K562 (cell line): ENCODE results near the gene FUZ. TPM values are rescaled to one million over a fixed set of nuclear protein-coding genes. Genes with fewer than 3 reads are reported as not detected.

Source experiments
- ATAC-seq: fragments of 200-7000 bp; cut with Tn5 transposase; 3 replicates; pipeline ENCODE4 v1.9.1; 2020; ENCODE audit warnings: moderate library complexity
- BruUV-seq: library from RNA; stranded (reverse); fragments of 400-500 nt; replicated peaks from 2 replicates; lab custom pipeline; 2021; lab: Mats Ljungman, UMichigan
- CTCF ChIA-PET: fragments of 300-600 bp; formaldehyde crosslinking; extraction: SDS; loops from one replicate; lab custom pipeline; 2021; ENCODE audit warnings: low intra/inter-chr PET ratio; lab: Yijun Ruan, JAX
- POLR2A ChIA-PET: fragments of 300-600, 350-650 bp; sonication (Branson Sonifier 250); formaldehyde crosslinking; extraction: SDS; loops from one replicate; lab custom pipeline; 2021; ENCODE audit warnings: antibody characterized with exemption, inconsistent platforms; lab: Yijun Ruan, JAX
- DNase-seq, 4 experiments: peaks; one replicate each; pipeline versions ENCODE4 v3.0.0 to v3.0.0-alpha.2; 2011 to 2018; ENCODE audit warnings: low spot score in 3 of 4, mixed read lengths in 3 of 4; ENCODE audit errors: extremely low read depth in 1 of 4
- FAIRE-seq: peaks from 2 replicates; lab custom pipeline; 2011; peaks lifted over from hg19 to GRCh38; lab: Jason Lieb, UNC
- H2AFZ ChIP-seq: 2 replicates; pipeline ENCODE4 v1.6.0; 2011; ENCODE audit warnings: low read depth, low read length, control low read depth, inconsistent platforms
- H3K27ac ChIP-seq: fragments of 200-600 bp; 3 replicates; pipeline ENCODE4 v1.8.0; 2011; ENCODE audit warnings: low read depth, mild to moderate bottlenecking, control low read depth, inconsistent platforms, low read length, moderate library complexity, mixed read lengths; ENCODE audit errors: extremely low read depth
- H3K27me3 ChIP-seq, 2 experiments: fragments of 300-600 bp in 1 of 2; 2 replicates in 1 of 2; 3 replicates in 1 of 2; pipeline versions ENCODE4 v1.6.0 to v1.8.0; 2011; ENCODE audit warnings: inconsistent platforms in 2 of 2, low read length in 2 of 2, mild to moderate bottlenecking in 1 of 2, mixed read lengths in 1 of 2, moderate library complexity in 1 of 2; ENCODE audit not compliant: control insufficient read depth in 2 of 2, insufficient read depth in 2 of 2
- H3K36me3 ChIP-seq: fragments of 300-600 bp; 3 replicates; pipeline ENCODE4 v1.8.0; 2011; ENCODE audit warnings: mild to moderate bottlenecking, low read length, inconsistent platforms; ENCODE audit not compliant: control insufficient read depth, insufficient read depth
- H3K4me1 ChIP-seq, 2 experiments: fragments of 200-600 bp in 1 of 2; replicated peaks in 1 of 2; 2 replicates in 1 of 2; 3 replicates in 1 of 2; pipeline versions ENCODE4 v1.5.1 to v1.8.0; 2011; ENCODE audit warnings: inconsistent platforms in 2 of 2, low read length in 2 of 2, mild to moderate bottlenecking in 1 of 2, mixed read lengths in 1 of 2, moderate library complexity in 1 of 2; ENCODE audit not compliant: control insufficient read depth in 2 of 2, insufficient read depth in 2 of 2
- H3K4me2 ChIP-seq: 2 replicates; pipeline ENCODE4 v1.6.1; 2011; ENCODE audit warnings: low read length, control low read depth, inconsistent platforms, mixed read lengths; ENCODE audit not compliant: insufficient read depth
- H3K4me3 ChIP-seq: fragments of 200-600 bp; sonication (generic), shearing (Covaris generic); 2 replicates; pipeline ENCODE4 v1.5.1; 2016; ENCODE audit warnings: control low read depth, inconsistent platforms
- H3K79me2 ChIP-seq: fragments of 200-600 bp; 3 replicates; pipeline ENCODE4 v1.8.0; 2011; ENCODE audit warnings: low read length, inconsistent platforms; ENCODE audit not compliant: control insufficient read depth, insufficient read depth
- H3K9ac ChIP-seq, 2 experiments: 2 replicates each; pipeline versions ENCODE4 v1.6.0 to v1.6.1; 2011; ENCODE audit warnings: low read depth in 2 of 2, low read length in 2 of 2, control low read depth in 1 of 2, inconsistent platforms in 1 of 2, mild to moderate bottlenecking in 1 of 2, mixed read lengths in 1 of 2; ENCODE audit not compliant: insufficient read depth in 1 of 2
- H3K9me1 ChIP-seq: one replicate; pipeline ENCODE4 v1.6.0; 2011; ENCODE audit warnings: inconsistent platforms, mild to moderate bottlenecking, low read length, moderate library complexity; ENCODE audit not compliant: control insufficient read depth, insufficient read depth
- H3K9me3 ChIP-seq: replicated peaks from 2 replicates; pipeline ENCODE4 v1.5.1; 2011; ENCODE audit warnings: low read depth, low read length, inconsistent platforms; ENCODE audit not compliant: control insufficient read depth, insufficient read depth
- H4K20me1 ChIP-seq: replicated peaks from 2 replicates; pipeline ENCODE4 v1.6.1; 2011; ENCODE audit warnings: low read length, inconsistent platforms, mixed read lengths; ENCODE audit not compliant: control insufficient read depth, insufficient read depth
- FOXM1 ChIP-seq, 2 experiments: fragments of 450-650 bp in 1 of 2; sonication (generic) in 1 of 2; formaldehyde crosslinking in 1 of 2; IDR thresholded peaks; 2 replicates each; pipeline versions ENCODE4 v1.6.1 to v1.9.0; 2017 to 2022; ENCODE audit warnings: low read depth in 2 of 2, mild to moderate bottlenecking in 2 of 2, missing genetic modification reagents in 1 of 2, moderate library complexity in 1 of 2
- GABPB1 ChIP-seq: sonication (generic); formaldehyde crosslinking; IDR thresholded peaks from 2 replicates; pipeline ENCODE4 v1.8.0; 2022; ENCODE audit warnings: mild to moderate bottlenecking, missing genetic modification reagents
- HMGXB4 ChIP-seq: sonication (generic); formaldehyde crosslinking; IDR thresholded peaks from 2 replicates; pipeline ENCODE4 v1.8.1; 2023; ENCODE audit warnings: mild to moderate bottlenecking, missing genetic modification reagents
- HOMEZ ChIP-seq: fragments of 250-450 bp; sonication (Bioruptor Pico); IDR thresholded peaks from 2 replicates; pipeline ENCODE4 v1.4.0; 2020; ENCODE audit warnings: mild to moderate bottlenecking, moderate library complexity
- PTTG1 ChIP-seq: fragments of 450-650 bp; IDR thresholded peaks from 2 replicates; pipeline ENCODE4 v1.6.1; 2016; ENCODE audit warnings: low read depth, mild to moderate bottlenecking, missing genetic modification characterization, missing compliant biosample characterization
- SRSF3 ChIP-seq: fragments of 200-400 bp; formaldehyde crosslinking; IDR thresholded peaks from 2 replicates; pipeline ENCODE4 v1.6.1; 2016; ENCODE audit warnings: mild to moderate bottlenecking, low read length, moderate library complexity; ENCODE audit not compliant: insufficient read depth
- TSC22D4 ChIP-seq: fragments of 450-650 bp; IDR thresholded peaks from 2 replicates; pipeline ENCODE4 v1.6.1; 2016; ENCODE audit warnings: missing genetic modification characterization, missing biosample characterization, control low read depth
- ZNF609 ChIP-seq: sonication (generic); formaldehyde crosslinking; IDR thresholded peaks from 2 replicates; pipeline ENCODE4 v1.8.1; 2023; ENCODE audit warnings: missing genetic modification reagents, mild to moderate bottlenecking, borderline replicate concordance
- ZNF696 ChIP-seq: fragments of 250-450 bp; sonication (Bioruptor Pico); conservative IDR thresholded peaks from 2 replicates; pipeline ENCODE4 v1.4.0; 2020; ENCODE audit warnings: mild to moderate bottlenecking, moderate library complexity
- WGBS: fragments of 100-300 bp; shearing (Covaris generic); methylation state at CpG from one replicate; pipeline ENCODE4 v1.1.6; 2016; ENCODE audit warnings: low coverage, mixed read lengths; ENCODE audit not compliant: insufficient coverage; ENCODE audit errors: missing lambda C conversion rate; 5-methylcytosine and 5-hydroxymethylcytosine counted together
- in situ Hi-C: fragments of 300-500 bp; cut with MboI; formaldehyde crosslinking; loops from 4 replicates; pipeline ENCODE4 v1.15.0; 2018; ENCODE audit warnings: inconsistent platforms, mixed read lengths
- intact Hi-C: fragments of 100-400 bp; cut with micrococcal nuclease; formaldehyde crosslinking; loops from 2 replicates; pipeline ENCODE4 v1.14.2; 2022
- polyA plus RNA-seq, 8 experiments: library from polyadenylated mRNA; depleted of rRNA in 4 of 8; stranded (reverse) in 5 of 8; unstranded in 3 of 8; fragments of >200 nt; fragmentation: Nextera tagmentation in 2 of 8; fragmentation: Illumina TruSeq in 1 of 8; extraction: Ambion mirVana in 2 of 8; extraction: Trizol in 1 of 8; gene quantifications; 2 replicates each; pipeline versions ENCODE4 v1.2.1 to v1.2.3, GENCODE V29; 2011 to 2014; ENCODE audit warnings: inconsistent platforms in 1 of 8, missing spikeins in 1 of 8
- total RNA-seq, 7 experiments: library from RNA; depleted of rRNA in 6 of 7; stranded (reverse); fragments of >200 nt in 6 of 7; fragmentation: Illumina TruSeq in 2 of 7; extraction: Trizol in 2 of 7; gene quantifications; 2 replicates each; pipeline versions ENCODE4 v1.2.1 to v1.2.3, GENCODE V29; 2011 to 2021; ENCODE audit warnings: low replicate concordance in 1 of 7

Gene FUZ
- total and polyA plus RNA-seq, 9 of the 15 experiments (the other 6 are each of a cell fraction or from before 2014, with no cell fraction given), result 0.17 to 7.6 (median 3.6) TPM; not detected in 1

- TF ChIP-seq HMGXB4 (CRISPR knock-in tag) (no peak), GABPB1 (no peak), HOMEZ (CRISPR knock-in tag) (no peak), ZNF609 (CRISPR knock-in tag) (no peak), TSC22D4 (tag) (no peak), PTTG1 (tag) (no peak), ZNF696 (no peak), FOXM1 (IDR thresholded peaks at IDR 0.05; ENCODE audit: low read depth) (no peak), FOXM1 (CRISPR knock-in tag; IDR thresholded peaks at IDR 0.05; ENCODE audit: low read depth) (no peak), SRSF3 (no peak)
- H3K36me3 ChIP-seq, result peaks cover 88% of the 10 kb centered on the region; the same call in 2 of the 3 replicates
- WGBS, result 96% methylated on average over 10 of the region's 12 CpGs
- no peak overlapping the region for H3K27ac ChIP-seq
- no peaks in the 10 kb centered on the region for H4K20me1 ChIP-seq
- no peaks in the 10 kb centered on the region for H3K9me3 ChIP-seq
- BruUV-seq, result no TSS peak
- no peak for ATAC-seq
- peaks cover 0 to 21% of the 10 kb centered on the region in 2 experiments; a peak in 2 of 5 replicates for H3K4me1 ChIP-seq
- CTCF ChIA-PET, result no interaction called here
- DNase-seq, result no peak
- no peak for FAIRE-seq
- H3K4me3 ChIP-seq, result no peak overlapping the region
- peak overlapping the region in 1 of 2 experiments; percentile 1; a peak in 1 of 4 replicates for H3K9ac ChIP-seq
- POLR2A ChIA-PET, result interaction anchor here (1.4 to 2.1 kb wide), 2 partner anchors 12 to 20 kb away, joined by 5 to 7 read pairs; partner anchors contain the start of gene PTOV1
- H3K4me2 ChIP-seq, result no peak overlapping the region
- no peak overlapping the region for H2AFZ ChIP-seq
- H3K27me3 ChIP-seq, result no peaks in the 10 kb centered on the region
- no peaks in the 10 kb centered on the region for H3K9me1 ChIP-seq
- intact Hi-C loops, result no loop called here
- no peaks in the 10 kb centered on the region; the same call in 2 of the 3 replicates for H3K79me2 ChIP-seq
- in situ Hi-C loops, result no loop called here
These were observed 17.7 kb upstream of the FUZ start for GRCh38 chr19:49830766-49831165.
